ENCODE measurements around the gene FARP2. TPM values are rescaled to one million over a fixed set of nuclear protein-coding genes. Genes with fewer than 3 reads are reported as not detected.
A peak's percentile ranks its signal among the peaks of the same experiment; 100 is the strongest.

The FARP2 gene
- total and polyA plus RNA-seq, 2 of the 13 experiments (the other 11 are each of a cell fraction or from before 2014, with no cell fraction given): 28.0 to 45.4 TPM

- TF ChIP-seq TAF15 (IDR thresholded peaks at IDR 0.05; ENCODE audit: low read depth, low read length, poor library complexity, severe bottlenecking) (peak; percentile 3), DMTF1 (CRISPR knock-in tag; IDR thresholded peaks at IDR 0.05) (no peak), EED (CRISPR knock-in tag; IDR thresholded peaks at IDR 0.05) (peak; percentile 76)
Observed at GRCh38 chr2:241498115-241499070, 142.3 kb downstream of the FARP2 start (continued).

- H3K27me3 ChIP-seq (ENCODE audit: control insufficient read depth in 1 of 2, insufficient read depth in 2 of 2, low read length in 2 of 2): no peaks in the 10 kb centered on the region
- ATAC-seq (no peak), DNase-seq (ENCODE audit: low spot score) (no peak), FAIRE-seq (no peak)
- no peak overlapping the region for H3K4me3 ChIP-seq (replicated peaks in 1 of 3; ENCODE audit: insufficient read depth in 1 of 3, low read depth in 2 of 3, low read length in 3 of 3)
- BruUV-seq (replicated peaks): no TSS peak
- intact Hi-C loops (cut with micrococcal nuclease; ENCODE audit: unreplicated experiment): no loop called here
- no peak overlapping the region for H3K27ac ChIP-seq (ENCODE audit: extremely low read length, insufficient read depth, low read length)
- 96% methylated on average over 22 of the region's 28 CpGs for WGBS (ENCODE audit: low lambda C conversion rate)
- ChIA-PET POLR2A (no interaction called here), CTCF (ENCODE audit: low intra/inter-chr PET ratio, low total read pairs) (no interaction called here)
- H3K36me3 ChIP-seq (replicated peaks in 1 of 2; ENCODE audit: control insufficient read depth in 1 of 2, insufficient read depth in 2 of 2, low read length in 2 of 2): peaks cover 45 to 73% of the 10 kb centered on the region in 2 experiments
- in situ Hi-C loops (cut with HindIII; ENCODE audit: extremely low pct_ligation_motif_present, low pct_unique_long_range_greater_than_20kb): no loop called here
- peaks cover 8% of the 10 kb centered on the region; the same call in 1 of the 2 replicates for H4K20me1 ChIP-seq (ENCODE audit: insufficient read depth, low read length)
- H3K9me3 ChIP-seq (ENCODE audit: low read length): no peaks in the 10 kb centered on the region
- peaks cover 29% of the 10 kb centered on the region for H3K79me2 ChIP-seq (ENCODE audit: insufficient read depth, low read length)
- H3K4me1 ChIP-seq (ENCODE audit: insufficient read depth, low read length): peaks cover 6% of the 10 kb centered on the region
- H2AFZ ChIP-seq (ENCODE audit: low read length): no peak overlapping the region
- no peak overlapping the region for H3K4me2 ChIP-seq (ENCODE audit: low read depth, low read length)
- H3K9ac ChIP-seq (ENCODE audit: insufficient read depth, low read depth, low read length): no peak overlapping the region
- TF ChIP-seq SALL1 (CRISPR knock-in tag; IDR thresholded peaks at IDR 0.05): no peak
- no peak for TF ChIP-seq ZNF629 (CRISPR knock-in tag; conservative IDR thresholded peaks at IDR 0.05)
- TF ChIP-seq CAMTA2 (CRISPR knock-in tag; IDR thresholded peaks at IDR 0.05; ENCODE audit: borderline replicate concordance): no peak
- TF ChIP-seq PLRG1 (conservative IDR thresholded peaks at IDR 0.05): no peak
- peak in 1 of 2 experiments; percentile 14; a peak in 1 of 4 replicates for TF ChIP-seq POLR2A (IDR thresholded peaks at IDR 0.05; ENCODE audit: insufficient read depth in 1 of 2, low read depth in 2 of 2, low read length in 2 of 2)
- TF ChIP-seq AKAP8 (CRISPR knock-in tag; IDR thresholded peaks at IDR 0.05): peak; percentile 66; the same call in 1 of the 2 replicates
- TF ChIP-seq STAG1 (CRISPR knock-in tag; IDR thresholded peaks at IDR 0.05): no peak
- TF ChIP-seq ZFAT (CRISPR knock-in tag; conservative IDR thresholded peaks at IDR 0.05): no peak
- TF ChIP-seq RARA (CRISPR knock-in tag; IDR thresholded peaks at IDR 0.05): no peak
- peak; percentile 38 for TF ChIP-seq TAF15 (IDR thresholded peaks at IDR 0.05; ENCODE audit: low read depth, low read length, poor library complexity, severe bottlenecking)
- TF ChIP-seq, protein P1, sequence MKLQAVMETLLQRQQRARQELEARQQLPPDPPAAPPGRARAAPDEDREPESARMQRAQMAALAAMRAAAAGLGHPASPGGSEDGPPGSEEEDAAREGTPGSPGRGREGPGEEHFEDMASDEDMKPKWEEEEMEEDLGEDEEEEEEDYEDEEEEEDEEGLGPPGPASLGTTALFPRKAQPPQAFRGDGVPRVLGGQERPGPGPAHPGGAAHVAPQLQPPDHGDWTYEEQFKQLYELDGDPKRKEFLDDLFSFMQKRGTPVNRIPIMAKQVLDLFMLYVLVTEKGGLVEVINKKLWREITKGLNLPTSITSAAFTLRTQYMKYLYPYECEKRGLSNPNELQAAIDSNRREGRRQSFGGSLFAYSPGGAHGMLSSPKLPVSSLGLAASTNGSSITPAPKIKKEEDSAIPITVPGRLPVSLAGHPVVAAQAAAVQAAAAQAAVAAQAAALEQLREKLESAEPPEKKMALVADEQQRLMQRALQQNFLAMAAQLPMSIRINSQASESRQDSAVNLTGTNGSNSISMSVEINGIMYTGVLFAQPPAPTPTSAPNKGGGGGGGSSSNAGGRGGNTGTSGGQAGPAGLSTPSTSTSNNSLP (IDR thresholded peaks at IDR 0.05; ENCODE audit: low read depth, low read length): no peak
- peak; percentile 80 for TF ChIP-seq RBM22 (optimal IDR thresholded peaks at IDR 0.05; ENCODE audit: low read length)
- TF ChIP-seq U2AF1 (optimal IDR thresholded peaks at IDR 0.05; ENCODE audit: low read depth, low read length): no peak
- TF ChIP-seq, protein P2, sequence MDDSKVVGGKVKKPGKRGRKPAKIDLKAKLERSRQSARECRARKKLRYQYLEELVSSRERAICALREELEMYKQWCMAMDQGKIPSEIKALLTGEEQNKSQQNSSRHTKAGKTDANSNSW (CRISPR knock-in tag; IDR thresholded peaks at IDR 0.05; ENCODE audit: borderline replicate concordance): no peak
Observed at GRCh38 chr2:241499146-241499965, 143.3 kb downstream of the FARP2 start.

All from HepG2 (cell line).